ENCODE results near the gene GREM1.

The GREM1 gene

GRCh38 chr15:32705446-32705845 is 12.4 kb upstream of the GREM1 start:
- TF ChIP-seq REST (IDR thresholded peaks at IDR 0.05; ENCODE audit: insufficient read depth in 1 of 2, low read depth in 2 of 2, low read length in 2 of 2), result no peak
- TF ChIP-seq SIN3A (IDR thresholded peaks at IDR 0.05; ENCODE audit: borderline replicate concordance, insufficient read depth, low read length), result no peak
- TF ChIP-seq TAF1 (IDR thresholded peaks at IDR 0.05; ENCODE audit: borderline replicate concordance, insufficient read depth, low read length), result no peak
- TF ChIP-seq POLR2AphosphoS5 (IDR thresholded peaks at IDR 0.05; ENCODE audit: low read depth, low read length), result no peak
- TF ChIP-seq FOXP2 (optimal IDR thresholded peaks at IDR 0.05; ENCODE audit: borderline replicate concordance, extremely low read depth, extremely low read length, insufficient read depth), result no peak

- TF ChIP-seq TAF1 (IDR thresholded peaks at IDR 0.05; ENCODE audit: borderline replicate concordance, insufficient read depth, low read length) (no peak), FOXP2 (optimal IDR thresholded peaks at IDR 0.05; ENCODE audit: borderline replicate concordance, extremely low read depth, extremely low read length, insufficient read depth) (no peak), SIN3A (IDR thresholded peaks at IDR 0.05; ENCODE audit: borderline replicate concordance, insufficient read depth, low read length) (no peak), POLR2AphosphoS5 (IDR thresholded peaks at IDR 0.05; ENCODE audit: low read depth, low read length) (no peak), REST (IDR thresholded peaks at IDR 0.05; ENCODE audit: insufficient read depth in 1 of 2, low read depth in 2 of 2, low read length in 2 of 2) (no peak)
Observed at GRCh38 chr15:32706704-32707103, 11.1 kb upstream of the GREM1 start.

- TF ChIP-seq POLR2AphosphoS5 (IDR thresholded peaks at IDR 0.05; ENCODE audit: low read depth, low read length) (no peak), REST (IDR thresholded peaks at IDR 0.05; ENCODE audit: insufficient read depth in 1 of 2, low read depth in 2 of 2, low read length in 2 of 2) (no peak), FOXP2 (optimal IDR thresholded peaks at IDR 0.05; ENCODE audit: borderline replicate concordance, extremely low read depth, extremely low read length, insufficient read depth) (no peak)
Observed at GRCh38 chr15:32707436-32707835, 10.4 kb upstream of the GREM1 start.

GRCh38 chr15:32709295-32710033 is 8.3 kb upstream of the GREM1 start:
- no peak for TF ChIP-seq POLR2AphosphoS5 (IDR thresholded peaks at IDR 0.05; ENCODE audit: low read depth, low read length)
- TF ChIP-seq SIN3A (IDR thresholded peaks at IDR 0.05; ENCODE audit: borderline replicate concordance, insufficient read depth, low read length), result no peak
- no peak for TF ChIP-seq REST (IDR thresholded peaks at IDR 0.05; ENCODE audit: insufficient read depth in 1 of 2, low read depth in 2 of 2, low read length in 2 of 2)
- no peak for TF ChIP-seq FOXP2 (optimal IDR thresholded peaks at IDR 0.05; ENCODE audit: borderline replicate concordance, extremely low read depth, extremely low read length, insufficient read depth)
- no peak for TF ChIP-seq TAF1 (IDR thresholded peaks at IDR 0.05; ENCODE audit: borderline replicate concordance, insufficient read depth, low read length)
